ENCODE data around the gene FBRSL1. TPM values are rescaled to one million over a fixed set of nuclear protein-coding genes. Genes with fewer than 3 reads are reported as not detected.

FBRSL1 gene
- total RNA-seq, 1 donor from 2014 or later = 43.8 TPM

DNA sequence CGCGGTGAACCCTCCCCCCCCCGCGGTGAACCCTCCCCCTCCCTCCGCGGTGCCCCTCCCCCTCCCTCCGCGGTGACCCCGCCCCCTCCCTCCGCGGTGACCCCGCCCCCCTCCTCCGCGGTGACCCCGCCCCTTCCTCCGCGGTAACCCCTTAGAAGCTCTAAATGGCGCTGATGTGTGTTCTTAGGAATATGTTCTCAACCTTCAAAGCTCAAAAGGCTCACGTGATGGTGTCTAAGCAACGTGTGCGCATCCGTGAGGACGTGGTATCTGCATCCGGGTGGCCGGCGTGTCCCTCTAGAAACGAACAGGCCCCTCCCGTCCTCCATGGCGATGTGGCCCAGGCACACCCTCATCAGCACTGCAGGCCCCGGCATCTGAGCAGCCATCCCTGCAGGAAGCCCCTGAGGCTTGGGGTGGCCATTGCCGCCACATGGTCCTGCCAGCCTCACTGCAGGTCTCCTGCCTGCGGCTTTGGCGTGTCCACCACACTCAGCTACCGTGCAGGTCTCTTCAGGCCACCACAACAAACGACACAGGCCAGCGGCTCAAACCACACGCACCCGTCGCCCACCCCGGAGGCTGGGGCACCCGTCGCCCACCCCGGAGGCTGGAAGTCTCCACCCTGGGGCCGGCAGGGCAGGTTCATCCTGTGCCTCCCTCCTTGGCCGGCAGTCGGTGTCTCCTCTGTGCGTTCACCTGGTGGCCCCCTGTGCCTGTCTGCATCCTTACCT is 14.5 kb upstream of the FBRSL1 start:
- Histone ChIP-seq H3K79me2 (ENCODE audit: insufficient read depth, low read length) (no peaks in the 10 kb centered on the region), H4K20me1 (ENCODE audit: insufficient read depth, low read length) (no peaks in the 10 kb centered on the region), H3K36me3 (ENCODE audit: insufficient read depth, low read length) (no peaks in the 10 kb centered on the region), H3K4me1 (ENCODE audit: insufficient read depth, low read length) (no peaks in the 10 kb centered on the region), H3K9ac (ENCODE audit: low read length) (no peak overlapping the region), H2AFZ (ENCODE audit: low read depth, low read length) (no peak overlapping the region), H3K9me3 (ENCODE audit: insufficient read depth, low read depth, low read length) (no peaks in the 10 kb centered on the region), H3K4me2 (ENCODE audit: low read length) (no peak overlapping the region), H3K27ac (ENCODE audit: low read depth, low read length) (no peak overlapping the region), H3K4me3 (ENCODE audit: insufficient read depth, low read depth, low read length) (no peak overlapping the region), H3K27me3 (ENCODE audit: insufficient read depth, low read length) (peaks cover 5% of the 10 kb centered on the region)
- Mint-ChIP-seq H3K27me3 (ENCODE audit: low read depth, unreplicated experiment) (peaks cover 12% of the 10 kb centered on the region), H3K4me1 (ENCODE audit: low read depth, unreplicated experiment) (no peaks in the 10 kb centered on the region), H3K9me3 (ENCODE audit: unreplicated experiment) (peaks cover 6% of the 10 kb centered on the region), H3K36me3 (ENCODE audit: low read depth, unreplicated experiment) (no peaks in the 10 kb centered on the region), H3K27ac (ENCODE audit: unreplicated experiment) (no peak overlapping the region), H3K4me3 (ENCODE audit: unreplicated experiment) (peak overlapping the region; percentile 65)
- DNase-seq (ENCODE audit: low read depth) (no peak), FAIRE-seq (no peak)
- TF ChIP-seq, protein P1, sequence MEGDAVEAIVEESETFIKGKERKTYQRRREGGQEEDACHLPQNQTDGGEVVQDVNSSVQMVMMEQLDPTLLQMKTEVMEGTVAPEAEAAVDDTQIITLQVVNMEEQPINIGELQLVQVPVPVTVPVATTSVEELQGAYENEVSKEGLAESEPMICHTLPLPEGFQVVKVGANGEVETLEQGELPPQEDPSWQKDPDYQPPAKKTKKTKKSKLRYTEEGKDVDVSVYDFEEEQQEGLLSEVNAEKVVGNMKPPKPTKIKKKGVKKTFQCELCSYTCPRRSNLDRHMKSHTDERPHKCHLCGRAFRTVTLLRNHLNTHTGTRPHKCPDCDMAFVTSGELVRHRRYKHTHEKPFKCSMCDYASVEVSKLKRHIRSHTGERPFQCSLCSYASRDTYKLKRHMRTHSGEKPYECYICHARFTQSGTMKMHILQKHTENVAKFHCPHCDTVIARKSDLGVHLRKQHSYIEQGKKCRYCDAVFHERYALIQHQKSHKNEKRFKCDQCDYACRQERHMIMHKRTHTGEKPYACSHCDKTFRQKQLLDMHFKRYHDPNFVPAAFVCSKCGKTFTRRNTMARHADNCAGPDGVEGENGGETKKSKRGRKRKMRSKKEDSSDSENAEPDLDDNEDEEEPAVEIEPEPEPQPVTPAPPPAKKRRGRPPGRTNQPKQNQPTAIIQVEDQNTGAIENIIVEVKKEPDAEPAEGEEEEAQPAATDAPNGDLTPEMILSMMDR (IDR thresholded peaks at IDR 0.05; ENCODE audit: insufficient read depth, low read depth, low read length) = no peak
- TF ChIP-seq EZH2 (IDR thresholded peaks at IDR 0.05; ENCODE audit: insufficient read depth, low read length) = no peak

DNA sequence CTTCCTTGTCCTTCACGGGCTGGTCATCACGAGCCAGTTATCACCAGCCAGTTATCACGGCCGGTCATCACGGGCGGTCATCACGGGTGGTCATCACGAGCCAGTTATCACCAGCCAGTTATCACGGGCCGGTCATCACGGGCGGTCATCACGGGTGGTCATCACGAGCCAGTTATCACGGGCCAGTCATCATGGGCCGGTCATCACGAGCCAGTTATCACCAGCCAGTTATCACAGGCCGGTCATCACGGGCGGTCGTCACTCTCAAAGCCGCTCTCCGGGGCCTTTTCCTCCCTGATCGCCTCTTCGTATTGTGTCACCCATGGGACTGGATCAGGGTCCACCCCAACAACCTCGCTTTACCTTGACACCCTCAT is 13.9 kb upstream of the FBRSL1 start:
- Histone ChIP-seq H3K27ac (ENCODE audit: low read depth, low read length) (no peak overlapping the region), H3K9ac (ENCODE audit: low read length) (no peak overlapping the region), H3K79me2 (ENCODE audit: insufficient read depth, low read length) (no peaks in the 10 kb centered on the region), H2AFZ (ENCODE audit: low read depth, low read length) (no peak overlapping the region), H4K20me1 (ENCODE audit: insufficient read depth, low read length) (no peaks in the 10 kb centered on the region), H3K36me3 (ENCODE audit: insufficient read depth, low read length) (no peaks in the 10 kb centered on the region), H3K4me3 (ENCODE audit: insufficient read depth, low read depth, low read length) (no peak overlapping the region), H3K4me2 (ENCODE audit: low read length) (no peak overlapping the region), H3K9me3 (ENCODE audit: insufficient read depth, low read depth, low read length) (no peaks in the 10 kb centered on the region), H3K27me3 (ENCODE audit: insufficient read depth, low read length) (peaks cover 7% of the 10 kb centered on the region), H3K4me1 (ENCODE audit: insufficient read depth, low read length) (no peaks in the 10 kb centered on the region)
- H3K27me3 Mint-ChIP-seq (ENCODE audit: low read depth, unreplicated experiment) = peaks cover 15% of the 10 kb centered on the region
- H3K36me3 Mint-ChIP-seq (ENCODE audit: low read depth, unreplicated experiment) = no peaks in the 10 kb centered on the region
- DNase-seq (ENCODE audit: low read depth) (no peak), FAIRE-seq (no peak)
- H3K27ac Mint-ChIP-seq (ENCODE audit: unreplicated experiment) = no peak overlapping the region
- peaks cover 6% of the 10 kb centered on the region for H3K9me3 Mint-ChIP-seq (ENCODE audit: unreplicated experiment)
- H3K4me1 Mint-ChIP-seq (ENCODE audit: low read depth, unreplicated experiment) = no peaks in the 10 kb centered on the region
- peak overlapping the region; percentile 65 for H3K4me3 Mint-ChIP-seq (ENCODE audit: unreplicated experiment)
- TF ChIP-seq, protein P1 (IDR thresholded peaks at IDR 0.05; ENCODE audit: insufficient read depth, low read depth, low read length) = no peak
- no peak for TF ChIP-seq EZH2 (IDR thresholded peaks at IDR 0.05; ENCODE audit: insufficient read depth, low read length)

DNA sequence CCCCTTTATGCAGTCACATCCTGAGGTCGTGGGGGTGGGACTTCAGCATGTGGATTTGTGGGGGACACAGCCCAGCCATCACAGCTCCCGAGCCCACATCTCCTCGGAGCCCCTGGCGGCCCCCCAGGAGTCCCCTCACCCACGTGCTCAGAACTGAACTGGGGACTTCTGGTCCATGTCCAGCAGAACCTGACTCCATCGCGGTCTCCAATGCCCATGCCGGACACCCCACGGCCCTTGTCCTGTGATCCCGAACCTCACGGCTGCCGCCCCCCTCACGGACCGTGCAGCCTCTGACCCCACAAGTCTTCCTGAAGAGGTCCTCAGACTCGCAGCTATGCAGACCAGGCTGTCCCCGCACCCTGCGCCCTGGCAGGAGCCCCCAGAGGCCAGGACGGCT is 13.5 kb upstream of the FBRSL1 start:
- peaks cover 17% of the 10 kb centered on the region for H3K27me3 Mint-ChIP-seq (ENCODE audit: low read depth, unreplicated experiment)
- no peak overlapping the region for H2AFZ ChIP-seq (ENCODE audit: low read depth, low read length)
- no peaks in the 10 kb centered on the region for H3K79me2 ChIP-seq (ENCODE audit: insufficient read depth, low read length)
- no peaks in the 10 kb centered on the region for H3K4me1 Mint-ChIP-seq (ENCODE audit: low read depth, unreplicated experiment)
- no peaks in the 10 kb centered on the region for H3K4me1 ChIP-seq (ENCODE audit: insufficient read depth, low read length)
- FAIRE-seq (no peak), DNase-seq (ENCODE audit: low read depth) (no peak)
- H3K36me3 ChIP-seq (ENCODE audit: insufficient read depth, low read length) = no peaks in the 10 kb centered on the region
- peaks cover 6% of the 10 kb centered on the region for H3K9me3 Mint-ChIP-seq (ENCODE audit: unreplicated experiment)
- no peak overlapping the region for H3K9ac ChIP-seq (ENCODE audit: low read length)
- H4K20me1 ChIP-seq (ENCODE audit: insufficient read depth, low read length) = no peaks in the 10 kb centered on the region
- no peak overlapping the region for H3K4me3 ChIP-seq (ENCODE audit: insufficient read depth, low read depth, low read length)
- H3K36me3 Mint-ChIP-seq (ENCODE audit: low read depth, unreplicated experiment) = no peaks in the 10 kb centered on the region
- TF ChIP-seq EZH2 (IDR thresholded peaks at IDR 0.05; ENCODE audit: insufficient read depth, low read length) = no peak
- TF ChIP-seq, protein P1 (IDR thresholded peaks at IDR 0.05; ENCODE audit: insufficient read depth, low read depth, low read length) = no peak
- no peaks in the 10 kb centered on the region for H3K9me3 ChIP-seq (ENCODE audit: insufficient read depth, low read depth, low read length)
- H3K4me2 ChIP-seq (ENCODE audit: low read length) = no peak overlapping the region
- no peak overlapping the region for H3K27ac Mint-ChIP-seq (ENCODE audit: unreplicated experiment)
- H3K27ac ChIP-seq (ENCODE audit: low read depth, low read length) = no peak overlapping the region
- H3K4me3 Mint-ChIP-seq (ENCODE audit: unreplicated experiment) = no peak overlapping the region
- H3K27me3 ChIP-seq (ENCODE audit: insufficient read depth, low read length) = peaks cover 9% of the 10 kb centered on the region

All from astrocyte (in vitro differentiated cells and primary cell).